Endothelial cell of umbilical vein (primary cell): ENCODE results near the gene WASF2. TPM values are rescaled to one million over a fixed set of nuclear protein-coding genes. Genes with fewer than 3 reads are reported as not detected.

ENCODE experiments used
- BruUV-seq: library from RNA; stranded (reverse); fragments of 400-500 nt; replicated peaks from 2 replicates; lab custom pipeline; 2021; lab: Mats Ljungman, UMichigan
- CTCF ChIA-PET: fragments of 300-600, 350-600 bp; sonication (Branson Sonifier 250); formaldehyde crosslinking; loops from one replicate; lab custom pipeline; 2021; ENCODE audit warnings: antibody characterized with exemption, inconsistent platforms; lab: Charles Lee
- POLR2A ChIA-PET: fragments of 300-600, 350-600 bp; sonication (Branson Sonifier 250); formaldehyde crosslinking; loops from one replicate; lab custom pipeline; 2021; ENCODE audit warnings: antibody characterized with exemption, inconsistent platforms; lab: Charles Lee
- DNase-seq: peaks from one replicate; pipeline ENCODE4 v3.0.0-alpha.2; 2011; ENCODE audit warnings: low read depth, low spot score
- FAIRE-seq: peaks from 2 replicates; lab custom pipeline; 2011; peaks lifted over from hg19 to GRCh38; lab: Jason Lieb, UNC
- H2AFZ ChIP-seq: 2 replicates; pipeline ENCODE4 v1.6.0; 2012; ENCODE audit warnings: low read depth, low read length, control low read depth, inconsistent platforms
- H3K27ac ChIP-seq: 2 replicates; pipeline ENCODE4 v1.5.1; 2011; ENCODE audit warnings: low read depth, mild to moderate bottlenecking, control low read depth, low read length, moderate library complexity; ENCODE audit not compliant: insufficient read depth
- H3K27me3 ChIP-seq, 2 experiments: 2 replicates each; pipeline versions ENCODE4 v1.6.0 to v1.6.1; 2011; ENCODE audit warnings: low read length in 2 of 2, mixed read lengths in 1 of 2; ENCODE audit not compliant: control insufficient read depth in 2 of 2, insufficient read depth in 2 of 2
- H3K36me3 ChIP-seq, 2 experiments: 2 replicates in 1 of 2; 3 replicates in 1 of 2; pipeline ENCODE4 v1.5.1; 2011; ENCODE audit warnings: low read length in 2 of 2, mild to moderate bottlenecking in 1 of 2, moderate library complexity in 1 of 2; ENCODE audit not compliant: control insufficient read depth in 2 of 2, insufficient read depth in 2 of 2; ENCODE audit errors: extremely low read depth in 1 of 2
- H3K4me1 ChIP-seq: 3 replicates; pipeline ENCODE4 v1.5.1; 2011; ENCODE audit warnings: mild to moderate bottlenecking, low read length; ENCODE audit not compliant: control insufficient read depth, insufficient read depth; ENCODE audit errors: extremely low read depth
- H3K4me2 ChIP-seq: 2 replicates; pipeline ENCODE4 v1.6.1; 2011; ENCODE audit warnings: low read length, control low read depth, mixed read lengths; ENCODE audit not compliant: insufficient read depth
- H3K4me3 ChIP-seq, 3 experiments: fragments of 200-600 bp in 1 of 3; sonication (generic), shearing (Covaris generic) in 1 of 3; replicated peaks in 1 of 3; 2 replicates each; pipeline ENCODE4 v1.5.1; 2011 to 2016; ENCODE audit warnings: control low read depth in 3 of 3, low read length in 3 of 3, mild to moderate bottlenecking in 2 of 3, inconsistent platforms in 1 of 3, low read depth in 1 of 3, moderate library complexity in 1 of 3; ENCODE audit not compliant: insufficient read depth in 1 of 3
- H3K79me2 ChIP-seq: 2 replicates; pipeline ENCODE4 v1.6.0; 2012; ENCODE audit warnings: low read length, inconsistent platforms; ENCODE audit not compliant: control insufficient read depth, insufficient read depth
- H3K9ac ChIP-seq: replicated peaks from 2 replicates; pipeline ENCODE3; 2011; ENCODE audit warnings: low read length, control low read depth; ENCODE audit not compliant: insufficient read depth; ENCODE audit errors: extremely low read depth
- H3K9me1 ChIP-seq: replicated peaks from 3 replicates; pipeline ENCODE4 v1.6.0; 2011; ENCODE audit warnings: mild to moderate bottlenecking, low read length; ENCODE audit not compliant: control insufficient read depth, insufficient read depth; ENCODE audit errors: extremely low read depth
- H3K9me3 ChIP-seq: replicated peaks from 2 replicates; pipeline ENCODE4 v1.5.1; 2012; ENCODE audit warnings: low read length, inconsistent platforms; ENCODE audit not compliant: control insufficient read depth, insufficient read depth
- H4K20me1 ChIP-seq: replicated peaks from 2 replicates; pipeline ENCODE3; 2011; ENCODE audit warnings: mild to moderate bottlenecking, low read length; ENCODE audit not compliant: control insufficient read depth, insufficient read depth; ENCODE audit errors: extremely low read depth
- CTCF ChIP-seq, 2 donors: IDR thresholded peaks; 1 replicate in 1 of 2; 2 replicates in 1 of 2; pipeline ENCODE4 v1.5.1; 2011; ENCODE audit warnings: low read length in 2 of 2, mild to moderate bottlenecking in 2 of 2, moderate library complexity in 2 of 2, control low read depth in 1 of 2, inconsistent platforms in 1 of 2, low read depth in 1 of 2; ENCODE audit not compliant: insufficient read depth in 1 of 2; ENCODE audit errors: extremely low read depth in 1 of 2
- EZH2 ChIP-seq: IDR thresholded peaks from 2 replicates; pipeline ENCODE4 v1.6.1; 2012; ENCODE audit warnings: borderline replicate concordance, low read depth, mild to moderate bottlenecking, moderate library complexity, low read length, inconsistent platforms; ENCODE audit not compliant: severe bottlenecking
- FOS ChIP-seq: IDR thresholded peaks from 2 replicates; pipeline ENCODE4 v1.6.1; 2011; ENCODE audit warnings: mild to moderate bottlenecking, low read length, moderate library complexity, borderline replicate concordance; ENCODE audit not compliant: insufficient read depth
- GATA2 ChIP-seq: IDR thresholded peaks from 2 replicates; pipeline ENCODE4 v1.7.0; 2011; ENCODE audit warnings: low read depth, mild to moderate bottlenecking, moderate library complexity, mixed read lengths, low read length; ENCODE audit not compliant: insufficient read length, insufficient read depth
- JUN ChIP-seq: IDR thresholded peaks from 2 replicates; pipeline ENCODE4 v1.6.1; 2011; ENCODE audit warnings: borderline replicate concordance, low read depth; ENCODE audit not compliant: insufficient read length, insufficient read depth
- MAX ChIP-seq: IDR thresholded peaks from 2 replicates; pipeline ENCODE4 v1.6.1; 2011; ENCODE audit not compliant: insufficient read depth, insufficient read length
- MYC ChIP-seq: IDR thresholded peaks from one replicate; pipeline ENCODE4 v1.6.1; 2011; ENCODE audit warnings: mild to moderate bottlenecking, low read depth, low read length
- POLR2A ChIP-seq: IDR thresholded peaks from 2 replicates; pipeline ENCODE4 v1.6.1; 2012; ENCODE audit warnings: low read depth, mild to moderate bottlenecking, control low read depth, low read length
- POLR2AphosphoS5 ChIP-seq: IDR thresholded peaks from 2 replicates; pipeline ENCODE4 v1.6.1; 2012; ENCODE audit warnings: low read depth, mild to moderate bottlenecking, control low read depth, low read length, moderate library complexity; ENCODE audit not compliant: insufficient read depth
- dilution Hi-C: fragments of 300-500 bp; cut with MboI; formaldehyde crosslinking; loops from one replicate; pipeline ENCODE4 v1.15.0; 2019; ENCODE audit warnings: low sequenced_read_pairs; ENCODE audit not compliant: extremely low pct_ligation_motif_present
- intact Hi-C: fragments of 100-400 bp; cut with micrococcal nuclease; formaldehyde crosslinking; loops from one replicate; pipeline ENCODE4 v1.10.0; 2022
- polyA plus RNA-seq, 4 experiments: library from polyadenylated mRNA; depleted of rRNA in 3 of 4; stranded (reverse) in 3 of 4; unstranded in 1 of 4; fragments of >200 nt; gene quantifications; 2 replicates each; pipeline versions ENCODE4 v1.2.1 to v1.2.3, GENCODE V29; 2011 to 2012; ENCODE audit warnings: missing spikeins in 1 of 4
- total RNA-seq: library from RNA; stranded (reverse); gene quantifications from 2 replicates; pipeline ENCODE4 v1.2.3, GENCODE V29; 2021

WASF2 gene
- total and polyA plus RNA-seq, 2 donors (not counting 3 experiments of a cell fraction or from before 2014, with no cell fraction given) = 76.9 to 172 TPM

GRCh38 chr1:27529704-27530018, 39.7 kb upstream of the WASF2 start:
- Histone ChIP-seq H3K36me3 (peaks cover 0 to 6% of the 10 kb centered on the region in 2 experiments), H3K79me2 (no peaks in the 10 kb centered on the region), H4K20me1 (no peaks in the 10 kb centered on the region), H3K27me3 (peaks cover 3 to 5% of the 10 kb centered on the region in 2 experiments), H3K9ac (no peak overlapping the region), H2AFZ (no peak overlapping the region), H3K9me3 (no peaks in the 10 kb centered on the region), H3K4me2 (no peak overlapping the region), H3K27ac (no peak overlapping the region), H3K9me1 (no peaks in the 10 kb centered on the region), H3K4me1 (peaks cover 9% of the 10 kb centered on the region), H3K4me3 (no peak overlapping the region)
- no peak for TF ChIP-seq EZH2
- no peak for TF ChIP-seq MYC
- TF ChIP-seq POLR2AphosphoS5 = no peak
- TF ChIP-seq GATA2 = no peak
- no peak for TF ChIP-seq POLR2A
- TF ChIP-seq JUN = no peak
- TF ChIP-seq CTCF (IDR thresholded peaks at IDR 0.05; ENCODE audit: extremely low read depth in 1 of 2, insufficient read depth in 1 of 2, low read depth in 1 of 2, low read length in 2 of 2) = no peak
- TF ChIP-seq FOS = no peak
- TF ChIP-seq MAX = no peak
- intact Hi-C loops (loop anchor here (5.0 kb wide), 1 partner anchor 112 kb away; no protein-coding TSS in a partner anchor), dilution Hi-C loops (no loop called here)
- DNase-seq (no peak), FAIRE-seq (no peak)
- ChIA-PET CTCF (interaction anchor here (1.1 kb wide), 2 partner anchors 22 to 28 kb away, joined by 3 to 7 read pairs; no protein-coding TSS in a partner anchor), POLR2A (no interaction called here)
- no TSS peak for BruUV-seq
